ENCODE results near the gene ZNF385C. TPM values are rescaled to one million over a fixed set of nuclear protein-coding genes. Genes with fewer than 3 reads are reported as not detected.
A peak's percentile ranks its signal among the peaks of the same experiment; 100 is the strongest.

The ZNF385C gene
- total RNA-seq, 1 experiment from 2014 or later: 1.1 TPM

- Histone ChIP-seq H4K20me1 (ENCODE audit: insufficient read depth) (no peaks in the 10 kb centered on the region), H3K4me3 (replicated peaks in 1 of 2; ENCODE audit: low read depth in 1 of 2, low read length in 2 of 2) (no peak overlapping the region), H3K4me1 (ENCODE audit: control insufficient read depth in 1 of 2, insufficient read depth in 2 of 2, low read length in 2 of 2) (peaks cover 15 to 32% of the 10 kb centered on the region in 2 experiments), H3K4me2 (ENCODE audit: low read length) (0 out of 2 replicates have a peak overlapping the region, but pooled peaks have one; percentile 13), H3K9me3 (ENCODE audit: control insufficient read depth in 1 of 2, insufficient read depth in 1 of 2, low read depth in 1 of 2, low read length in 2 of 2) (no peaks in the 10 kb centered on the region), H3K9ac (ENCODE audit: low read length) (no peak overlapping the region), H3K36me3 (ENCODE audit: control insufficient read depth in 1 of 2, insufficient read depth in 2 of 2, low read length in 2 of 2) (peaks cover 7 to 9% of the 10 kb centered on the region in 2 experiments; a peak in 2 of 4 replicates), H3K79me2 (ENCODE audit: insufficient read depth, low read length) (no peaks in the 10 kb centered on the region), H3K27me3 (ENCODE audit: insufficient read depth, low read length) (no peaks in the 10 kb centered on the region), H2AFZ (ENCODE audit: low read depth, low read length, poor library complexity, severe bottlenecking) (no peak overlapping the region), H3K9me2 (ENCODE audit: insufficient read depth) (no peaks in the 10 kb centered on the region), H3K27ac (ENCODE audit: low read depth, low read length) (no peak overlapping the region)
- BruUV-seq (replicated peaks): no TSS peak
- CTCF ChIA-PET: interaction anchor here (0.9 to 3.7 kb wide), 7 partner anchors 10 to 194 kb away, joined by 3 to 16 read pairs (median 4); partner anchors contain the start of genes CNP, DNAJC7 and NKIRAS2
- RAD21 ChIA-PET (ENCODE audit: low non-redundant PET in 1 of 2, low total read pairs in 2 of 2, uncharacterized antibody in 2 of 2, unreplicated experiment in 2 of 2): interaction anchor here in 1 of 2 experiments (0.5 kb wide), 1 partner anchor 120 kb away, joined by 3 read pairs; no protein-coding TSS in a partner anchor
- peak; percentile 77 for ATAC-seq
- DNase-seq (ENCODE audit: low read depth, low spot score): peak; percentile 39
- POLR2A ChIA-PET: interaction anchor here (0.8 to 1.5 kb wide), 4 partner anchors 8 to 12 kb away, joined by 3 to 6 read pairs (median 3); partner anchors contain the start of genes DNAJC7 and NKIRAS2
- intact Hi-C loops (cut with micrococcal nuclease): loop anchor here (10.0 kb wide), 1 partner anchor 497 kb away; no protein-coding TSS in a partner anchor
- TF ChIP-seq ZNF274 (IDR thresholded peaks at IDR 0.05; ENCODE audit: low read depth, low read length) (no peak), SIN3A (IDR thresholded peaks at IDR 0.05; ENCODE audit: low read depth) (no peak), CEBPB (IDR thresholded peaks at IDR 0.05; ENCODE audit: low read depth) (no peak), RAD21 (IDR thresholded peaks at IDR 0.05; ENCODE audit: low read depth) (peak; percentile 36), TCF7L2 (IDR thresholded peaks at IDR 0.05; ENCODE audit: borderline replicate concordance, extremely low read depth, insufficient read depth, insufficient read length) (peak; percentile 17), POLR2A (IDR thresholded peaks at IDR 0.05; ENCODE audit: borderline replicate concordance, extremely low read depth, insufficient read depth, insufficient read length) (no peak), JUND (IDR thresholded peaks at IDR 0.05) (no peak), FOSL1 (IDR thresholded peaks at IDR 0.05; ENCODE audit: low read depth) (no peak), ATF3 (IDR thresholded peaks at IDR 0.05) (no peak), EGR1 (IDR thresholded peaks at IDR 0.05; ENCODE audit: low read depth) (no peak), POLR2AphosphoS5 (IDR thresholded peaks at IDR 0.05; ENCODE audit: low read depth, low read length) (no peak), CBX3 (IDR thresholded peaks at IDR 0.05; ENCODE audit: low read depth) (no peak), YY1 (IDR thresholded peaks at IDR 0.05; ENCODE audit: extremely low read depth, insufficient replicate concordance, low read depth, low read length) (no peak), EZH2 (IDR thresholded peaks at IDR 0.05) (no peak), CTCF (IDR thresholded peaks at IDR 0.05 in 2 of 3, conservative IDR thresholded peaks at IDR 0.05 in 1 of 3; ENCODE audit: borderline replicate concordance in 1 of 3, insufficient read depth in 1 of 3, low read depth in 2 of 3, low read length in 2 of 3) (peak; percentile 47 to 68 (median 56); a peak in 5 of 6 replicates), EZH2phosphoT487 (IDR thresholded peaks at IDR 0.05; ENCODE audit: borderline replicate concordance) (no peak)
- TF ChIP-seq, protein P1, sequence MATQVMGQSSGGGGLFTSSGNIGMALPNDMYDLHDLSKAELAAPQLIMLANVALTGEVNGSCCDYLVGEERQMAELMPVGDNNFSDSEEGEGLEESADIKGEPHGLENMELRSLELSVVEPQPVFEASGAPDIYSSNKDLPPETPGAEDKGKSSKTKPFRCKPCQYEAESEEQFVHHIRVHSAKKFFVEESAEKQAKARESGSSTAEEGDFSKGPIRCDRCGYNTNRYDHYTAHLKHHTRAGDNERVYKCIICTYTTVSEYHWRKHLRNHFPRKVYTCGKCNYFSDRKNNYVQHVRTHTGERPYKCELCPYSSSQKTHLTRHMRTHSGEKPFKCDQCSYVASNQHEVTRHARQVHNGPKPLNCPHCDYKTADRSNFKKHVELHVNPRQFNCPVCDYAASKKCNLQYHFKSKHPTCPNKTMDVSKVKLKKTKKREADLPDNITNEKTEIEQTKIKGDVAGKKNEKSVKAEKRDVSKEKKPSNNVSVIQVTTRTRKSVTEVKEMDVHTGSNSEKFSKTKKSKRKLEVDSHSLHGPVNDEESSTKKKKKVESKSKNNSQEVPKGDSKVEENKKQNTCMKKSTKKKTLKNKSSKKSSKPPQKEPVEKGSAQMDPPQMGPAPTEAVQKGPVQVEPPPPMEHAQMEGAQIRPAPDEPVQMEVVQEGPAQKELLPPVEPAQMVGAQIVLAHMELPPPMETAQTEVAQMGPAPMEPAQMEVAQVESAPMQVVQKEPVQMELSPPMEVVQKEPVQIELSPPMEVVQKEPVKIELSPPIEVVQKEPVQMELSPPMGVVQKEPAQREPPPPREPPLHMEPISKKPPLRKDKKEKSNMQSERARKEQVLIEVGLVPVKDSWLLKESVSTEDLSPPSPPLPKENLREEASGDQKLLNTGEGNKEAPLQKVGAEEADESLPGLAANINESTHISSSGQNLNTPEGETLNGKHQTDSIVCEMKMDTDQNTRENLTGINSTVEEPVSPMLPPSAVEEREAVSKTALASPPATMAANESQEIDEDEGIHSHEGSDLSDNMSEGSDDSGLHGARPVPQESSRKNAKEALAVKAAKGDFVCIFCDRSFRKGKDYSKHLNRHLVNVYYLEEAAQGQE (IDR thresholded peaks at IDR 0.05; ENCODE audit: low read depth): no peak
Observed at GRCh38 chr17:42027961-42028790, 70.1 kb downstream of the ZNF385C start.
